Measurements from ENCODE around the gene GULP1.

DNA sequence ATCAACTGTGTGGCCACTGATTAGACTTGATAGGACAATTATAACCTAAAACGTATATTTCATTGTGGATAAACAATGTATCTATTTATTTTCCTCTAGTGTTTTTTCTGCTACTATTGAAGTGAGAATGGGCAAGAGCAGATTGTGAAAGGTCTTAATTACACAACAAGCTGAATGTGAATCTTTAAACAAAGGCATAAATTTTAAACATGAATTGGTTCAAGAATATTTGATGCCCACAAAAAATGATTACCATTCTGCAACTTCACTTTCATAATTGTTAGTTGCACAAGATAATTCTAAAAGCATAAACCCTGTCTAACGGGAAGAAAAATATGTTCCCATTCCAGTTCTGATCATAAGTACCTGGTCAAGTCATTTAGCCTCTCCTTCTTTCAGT is 285.6 kb downstream of the GULP1 start:
- TF ChIP-seq, protein P1, sequence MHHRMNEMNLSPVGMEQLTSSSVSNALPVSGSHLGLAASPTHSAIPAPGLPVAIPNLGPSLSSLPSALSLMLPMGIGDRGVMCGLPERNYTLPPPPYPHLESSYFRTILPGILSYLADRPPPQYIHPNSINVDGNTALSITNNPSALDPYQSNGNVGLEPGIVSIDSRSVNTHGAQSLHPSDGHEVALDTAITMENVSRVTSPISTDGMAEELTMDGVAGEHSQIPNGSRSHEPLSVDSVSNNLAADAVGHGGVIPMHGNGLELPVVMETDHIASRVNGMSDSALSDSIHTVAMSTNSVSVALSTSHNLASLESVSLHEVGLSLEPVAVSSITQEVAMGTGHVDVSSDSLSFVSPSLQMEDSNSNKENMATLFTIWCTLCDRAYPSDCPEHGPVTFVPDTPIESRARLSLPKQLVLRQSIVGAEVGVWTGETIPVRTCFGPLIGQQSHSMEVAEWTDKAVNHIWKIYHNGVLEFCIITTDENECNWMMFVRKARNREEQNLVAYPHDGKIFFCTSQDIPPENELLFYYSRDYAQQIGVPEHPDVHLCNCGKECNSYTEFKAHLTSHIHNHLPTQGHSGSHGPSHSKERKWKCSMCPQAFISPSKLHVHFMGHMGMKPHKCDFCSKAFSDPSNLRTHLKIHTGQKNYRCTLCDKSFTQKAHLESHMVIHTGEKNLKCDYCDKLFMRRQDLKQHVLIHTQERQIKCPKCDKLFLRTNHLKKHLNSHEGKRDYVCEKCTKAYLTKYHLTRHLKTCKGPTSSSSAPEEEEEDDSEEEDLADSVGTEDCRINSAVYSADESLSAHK (tag by site-specific recombination; IDR thresholded peaks at IDR 0.05) = no peak
- TF ChIP-seq WT1 (tag by site-specific recombination; IDR thresholded peaks at IDR 0.05) = no peak
- no peak for TF ChIP-seq HOXC10 (CRISPR knock-in tag; IDR thresholded peaks at IDR 0.05)
- no peak for TF ChIP-seq CTCF (tag by site-specific recombination; IDR thresholded peaks at IDR 0.05)
- TF ChIP-seq ZNF521 (tag by site-specific recombination; IDR thresholded peaks at IDR 0.05) = no peak
- no peak for TF ChIP-seq MEIS1 (CRISPR knock-in tag; IDR thresholded peaks at IDR 0.05; ENCODE audit: borderline replicate concordance)
- no peak for TF ChIP-seq PBX3 (CRISPR knock-in tag; IDR thresholded peaks at IDR 0.05)
- no peak for TF ChIP-seq ZNF510 (tag by site-specific recombination; IDR thresholded peaks at IDR 0.05; ENCODE audit: insufficient replicate concordance)
- no peak for TF ChIP-seq SP2 (tag by site-specific recombination; IDR thresholded peaks at IDR 0.05)
- no peak for TF ChIP-seq ZNF366 (tag by site-specific recombination; conservative IDR thresholded peaks at IDR 0.05)
- TF ChIP-seq GLIS2 (tag by site-specific recombination; IDR thresholded peaks at IDR 0.05) = no peak
- TF ChIP-seq ZNF24 (tag by site-specific recombination; IDR thresholded peaks at IDR 0.05) = no peak

Data from HEK293 (cell line).